ENCODE results near the gene BRD3OS. TPM values are rescaled to one million over a fixed set of nuclear protein-coding genes. Genes with fewer than 3 reads are reported as not detected.
A peak's percentile ranks its signal among the peaks of the same experiment; 100 is the strongest.

BRD3OS gene
- total and polyA plus RNA-seq, 10 of the 15 experiments (the other 5 are each of a cell fraction or from before 2014, with no cell fraction given), result 2.1 to 13.7 (median 10.7) TPM

- no peak for TF ChIP-seq E4F1 (IDR thresholded peaks at IDR 0.05; ENCODE audit: borderline replicate concordance, partially characterized antibody)
- TF ChIP-seq ELK1 (IDR thresholded peaks at IDR 0.05; ENCODE audit: low read depth, low read length), result no peak
- no peak for TF ChIP-seq PAX8 (IDR thresholded peaks at IDR 0.05)
- TF ChIP-seq MEF2B (IDR thresholded peaks at IDR 0.05; ENCODE audit: partially characterized antibody, poor library complexity, severe bottlenecking), result no peak
These were observed 978 bp upstream of the BRD3OS start (continued) for GRCh38 chr9:134024214-134024792.

GRCh38 chr9:134025606-134026541 lies 593 bp downstream of the BRD3OS start:
- Histone ChIP-seq H3K27me3 (replicated peaks in 1 of 2; ENCODE audit: control insufficient read depth in 2 of 2, insufficient read depth in 2 of 2, low read length in 1 of 2) (no peaks in the 10 kb centered on the region), H3K9me3 (replicated peaks; ENCODE audit: control insufficient read depth, insufficient read depth, low read length) (no peaks in the 10 kb centered on the region), H3K36me3 (ENCODE audit: control insufficient read depth in 2 of 2, insufficient read depth in 2 of 2, low read length in 1 of 2) (no peaks in the 10 kb centered on the region; a peak in 2 of 4 replicates), H3K27ac (ENCODE audit: control insufficient read depth, insufficient read depth) (no peak overlapping the region; the same call in 1 of the 2 replicates), H2AFZ (ENCODE audit: control insufficient read depth, low read depth, low read length) (peak overlapping the region; percentile 87), H3K4me1 (ENCODE audit: control insufficient read depth, insufficient read depth, low read length) (peaks cover 5% of the 10 kb centered on the region), H3K4me3 (peak overlapping the region; percentile 89), H3K4me2 (ENCODE audit: control insufficient read depth, insufficient read depth) (peak overlapping the region; percentile 94), H3K9ac (ENCODE audit: control insufficient read depth, insufficient read depth, low read length) (peak overlapping the region; percentile 62), H3K79me2 (ENCODE audit: control insufficient read depth, insufficient read depth, low read length) (no peaks in the 10 kb centered on the region), H4K20me1 (ENCODE audit: control insufficient read depth, insufficient read depth) (no peaks in the 10 kb centered on the region)
- FAIRE-seq (no peak), ATAC-seq (peak; percentile 70), DNase-seq (ENCODE audit: low read depth, low spot score) (no peak)
- ChIA-PET SMC1A (ENCODE audit: uncharacterized antibody, unreplicated experiment) (interaction anchor here (1.0 to 1.8 kb wide), 5 partner anchors 17 to 73 kb away, joined by 3 to 5 read pairs (median 4); no protein-coding TSS in a partner anchor), POLR2A (interaction anchor here (0.6 to 1.1 kb wide), 8 partner anchors 19 to 911 kb away, joined by 3 to 6 read pairs (median 3); no protein-coding TSS in a partner anchor), RAD21 (ENCODE audit: unreplicated experiment) (interaction anchor here (0.7 to 2.3 kb wide), 6 partner anchors 32 to 139 kb away, joined by 3 to 7 read pairs (median 3); partner anchors contain the start of gene WDR5), CTCF (interaction anchor here (0.6 to 1.6 kb wide), 4 partner anchors 9 to 586 kb away, joined by 3 to 5 read pairs (median 3); no protein-coding TSS in a partner anchor)
- intact Hi-C loops (cut with micrococcal nuclease; ENCODE audit: unreplicated experiment), result loop anchor here (1.0 kb wide), 1 partner anchor 33 kb away; no protein-coding TSS in a partner anchor
- no TSS peak for BruUV-seq (replicated peaks)
- in situ Hi-C loops (cut with MboI), result no loop called here
- 23% methylated on average over 49 of the region's 66 CpGs for WGBS (ENCODE audit: insufficient coverage, insufficient replicate concordance, low lambda C conversion rate, missing lambda C conversion rate)
- TF ChIP-seq CREB1 (IDR thresholded peaks at IDR 0.05; ENCODE audit: low read depth) (peak; percentile 21; the same call in 1 of the 2 replicates), IRF4 (IDR thresholded peaks at IDR 0.05; ENCODE audit: low read depth, low read length) (no peak), MTA3 (IDR thresholded peaks at IDR 0.05; ENCODE audit: borderline replicate concordance, low read length) (no peak), GATAD2B (conservative IDR thresholded peaks at IDR 0.05; ENCODE audit: low read depth) (0 out of 2 replicates have a peak, but pooled peaks have one; percentile 48), IKZF1 (conservative IDR thresholded peaks at IDR 0.05) (peak; percentile 48; the same call in 1 of the 2 replicates), NRF1 (conservative IDR thresholded peaks at IDR 0.05; ENCODE audit: low read depth, low read length) (no peak), MXI1 (IDR thresholded peaks at IDR 0.05; ENCODE audit: low read depth, low read length) (no peak), RAD51 (IDR thresholded peaks at IDR 0.05) (no peak), MAX (IDR thresholded peaks at IDR 0.05; ENCODE audit: low read depth, low read length) (0 out of 2 replicates have a peak, but pooled peaks have one; percentile 4), BHLHE40 (IDR thresholded peaks at IDR 0.05; ENCODE audit: borderline replicate concordance in 1 of 2, low read depth in 2 of 2, low read length in 1 of 2) (no peak), IRF3 (IDR thresholded peaks at IDR 0.05) (no peak)

Data from GM12878 (cell line).